GM23338 (cell line): ENCODE measurements around the gene SORL1.

Experiments
- CREB1 ChIP-seq: fragments of 250-450 bp; sonication (Bioruptor Pico); IDR thresholded peaks from 2 replicates; pipeline ENCODE4 v1.5.0; 2020; ENCODE audit warnings: low read depth, mild to moderate bottlenecking, moderate library complexity
- EZH2 ChIP-seq: fragments of 200-600 bp; sonication (generic); IDR thresholded peaks from one replicate; pipeline ENCODE4 v1.8.0; 2017; ENCODE audit warnings: antibody characterized with exemption, mild to moderate bottlenecking, low read depth; ENCODE audit not compliant: unreplicated experiment
- EZH2phosphoT487 ChIP-seq: fragments of 200-600 bp; sonication (generic); IDR thresholded peaks from one replicate; pipeline ENCODE4 v1.8.1; 2018; ENCODE audit warnings: antibody characterized with exemption; ENCODE audit not compliant: unreplicated experiment
- JUNB ChIP-seq: IDR thresholded peaks from one replicate; pipeline ENCODE4 v1.6.1; 2016; ENCODE audit warnings: antibody characterized with exemption; ENCODE audit not compliant: unreplicated experiment
- NANOG ChIP-seq: IDR thresholded peaks from 2 replicates; pipeline ENCODE4 v1.6.1; 2016; ENCODE audit warnings: antibody characterized with exemption, borderline replicate concordance
- POLR2AphosphoS5 ChIP-seq: IDR thresholded peaks from 2 replicates; pipeline ENCODE4 v1.6.1; 2016; ENCODE audit warnings: antibody characterized with exemption, low read depth
- ZNF114 ChIP-seq: fragments of 250-450 bp; sonication (Bioruptor Pico); IDR thresholded peaks from 2 replicates; pipeline ENCODE4 v1.5.0; 2020; ENCODE audit warnings: mild to moderate bottlenecking, moderate library complexity
- ZNF331 ChIP-seq: fragments of 250-450 bp; sonication (Bioruptor Pico); IDR thresholded peaks from 2 replicates; pipeline ENCODE4 v1.5.0; 2020; ENCODE audit warnings: low read depth, mild to moderate bottlenecking, moderate library complexity
- TF ChIP-seq, protein P1 (sequence below), 2 experiments: fragments of 200-600 bp in 1 of 2; sonication (generic) in 1 of 2; conservative IDR thresholded peaks; 2 replicates each; pipeline versions ENCODE4 v1.5.1 to v1.6.1; 2016 to 2017; ENCODE audit warnings: antibody characterized with exemption in 2 of 2, low read depth in 2 of 2, mild to moderate bottlenecking in 2 of 2, moderate library complexity in 1 of 2
- TF ChIP-seq, protein P2 (sequence below): IDR thresholded peaks from one replicate; pipeline ENCODE4 v1.6.1; 2018; ENCODE audit warnings: antibody characterized with exemption; ENCODE audit not compliant: unreplicated experiment
- TF ChIP-seq, protein P3 (sequence below): fragments of 250-450 bp; sonication (Bioruptor Pico); IDR thresholded peaks from 2 replicates; pipeline ENCODE4 v1.5.0; 2020; ENCODE audit warnings: mild to moderate bottlenecking, moderate library complexity

DNA sequence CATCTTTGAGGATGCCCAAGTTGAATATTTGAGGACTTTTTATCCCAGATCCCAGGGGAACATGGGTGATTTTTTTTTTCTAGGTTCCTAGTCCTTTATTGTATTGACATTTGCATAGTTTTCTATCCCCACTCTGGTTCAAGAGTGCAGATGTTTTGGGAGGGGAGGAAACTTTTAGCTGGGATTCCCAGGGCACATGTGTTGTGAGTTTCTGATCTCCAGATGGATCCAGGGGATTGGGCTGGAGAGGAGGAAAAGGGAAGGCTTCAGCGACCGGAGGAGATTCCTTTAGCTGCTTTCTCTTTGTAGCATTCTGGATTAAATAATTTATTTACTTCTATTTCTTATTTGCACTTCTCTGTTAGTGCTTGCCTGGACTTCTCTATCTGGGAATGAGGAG, 15.4 kb downstream of the SORL1 start:
- TF ChIP-seq, protein P1, sequence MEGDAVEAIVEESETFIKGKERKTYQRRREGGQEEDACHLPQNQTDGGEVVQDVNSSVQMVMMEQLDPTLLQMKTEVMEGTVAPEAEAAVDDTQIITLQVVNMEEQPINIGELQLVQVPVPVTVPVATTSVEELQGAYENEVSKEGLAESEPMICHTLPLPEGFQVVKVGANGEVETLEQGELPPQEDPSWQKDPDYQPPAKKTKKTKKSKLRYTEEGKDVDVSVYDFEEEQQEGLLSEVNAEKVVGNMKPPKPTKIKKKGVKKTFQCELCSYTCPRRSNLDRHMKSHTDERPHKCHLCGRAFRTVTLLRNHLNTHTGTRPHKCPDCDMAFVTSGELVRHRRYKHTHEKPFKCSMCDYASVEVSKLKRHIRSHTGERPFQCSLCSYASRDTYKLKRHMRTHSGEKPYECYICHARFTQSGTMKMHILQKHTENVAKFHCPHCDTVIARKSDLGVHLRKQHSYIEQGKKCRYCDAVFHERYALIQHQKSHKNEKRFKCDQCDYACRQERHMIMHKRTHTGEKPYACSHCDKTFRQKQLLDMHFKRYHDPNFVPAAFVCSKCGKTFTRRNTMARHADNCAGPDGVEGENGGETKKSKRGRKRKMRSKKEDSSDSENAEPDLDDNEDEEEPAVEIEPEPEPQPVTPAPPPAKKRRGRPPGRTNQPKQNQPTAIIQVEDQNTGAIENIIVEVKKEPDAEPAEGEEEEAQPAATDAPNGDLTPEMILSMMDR (conservative IDR thresholded peaks at IDR 0.05; ENCODE audit: low read depth in 2 of 2), result no peak
- TF ChIP-seq, protein P2, sequence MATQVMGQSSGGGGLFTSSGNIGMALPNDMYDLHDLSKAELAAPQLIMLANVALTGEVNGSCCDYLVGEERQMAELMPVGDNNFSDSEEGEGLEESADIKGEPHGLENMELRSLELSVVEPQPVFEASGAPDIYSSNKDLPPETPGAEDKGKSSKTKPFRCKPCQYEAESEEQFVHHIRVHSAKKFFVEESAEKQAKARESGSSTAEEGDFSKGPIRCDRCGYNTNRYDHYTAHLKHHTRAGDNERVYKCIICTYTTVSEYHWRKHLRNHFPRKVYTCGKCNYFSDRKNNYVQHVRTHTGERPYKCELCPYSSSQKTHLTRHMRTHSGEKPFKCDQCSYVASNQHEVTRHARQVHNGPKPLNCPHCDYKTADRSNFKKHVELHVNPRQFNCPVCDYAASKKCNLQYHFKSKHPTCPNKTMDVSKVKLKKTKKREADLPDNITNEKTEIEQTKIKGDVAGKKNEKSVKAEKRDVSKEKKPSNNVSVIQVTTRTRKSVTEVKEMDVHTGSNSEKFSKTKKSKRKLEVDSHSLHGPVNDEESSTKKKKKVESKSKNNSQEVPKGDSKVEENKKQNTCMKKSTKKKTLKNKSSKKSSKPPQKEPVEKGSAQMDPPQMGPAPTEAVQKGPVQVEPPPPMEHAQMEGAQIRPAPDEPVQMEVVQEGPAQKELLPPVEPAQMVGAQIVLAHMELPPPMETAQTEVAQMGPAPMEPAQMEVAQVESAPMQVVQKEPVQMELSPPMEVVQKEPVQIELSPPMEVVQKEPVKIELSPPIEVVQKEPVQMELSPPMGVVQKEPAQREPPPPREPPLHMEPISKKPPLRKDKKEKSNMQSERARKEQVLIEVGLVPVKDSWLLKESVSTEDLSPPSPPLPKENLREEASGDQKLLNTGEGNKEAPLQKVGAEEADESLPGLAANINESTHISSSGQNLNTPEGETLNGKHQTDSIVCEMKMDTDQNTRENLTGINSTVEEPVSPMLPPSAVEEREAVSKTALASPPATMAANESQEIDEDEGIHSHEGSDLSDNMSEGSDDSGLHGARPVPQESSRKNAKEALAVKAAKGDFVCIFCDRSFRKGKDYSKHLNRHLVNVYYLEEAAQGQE, result no peak
- TF ChIP-seq, protein P3, sequence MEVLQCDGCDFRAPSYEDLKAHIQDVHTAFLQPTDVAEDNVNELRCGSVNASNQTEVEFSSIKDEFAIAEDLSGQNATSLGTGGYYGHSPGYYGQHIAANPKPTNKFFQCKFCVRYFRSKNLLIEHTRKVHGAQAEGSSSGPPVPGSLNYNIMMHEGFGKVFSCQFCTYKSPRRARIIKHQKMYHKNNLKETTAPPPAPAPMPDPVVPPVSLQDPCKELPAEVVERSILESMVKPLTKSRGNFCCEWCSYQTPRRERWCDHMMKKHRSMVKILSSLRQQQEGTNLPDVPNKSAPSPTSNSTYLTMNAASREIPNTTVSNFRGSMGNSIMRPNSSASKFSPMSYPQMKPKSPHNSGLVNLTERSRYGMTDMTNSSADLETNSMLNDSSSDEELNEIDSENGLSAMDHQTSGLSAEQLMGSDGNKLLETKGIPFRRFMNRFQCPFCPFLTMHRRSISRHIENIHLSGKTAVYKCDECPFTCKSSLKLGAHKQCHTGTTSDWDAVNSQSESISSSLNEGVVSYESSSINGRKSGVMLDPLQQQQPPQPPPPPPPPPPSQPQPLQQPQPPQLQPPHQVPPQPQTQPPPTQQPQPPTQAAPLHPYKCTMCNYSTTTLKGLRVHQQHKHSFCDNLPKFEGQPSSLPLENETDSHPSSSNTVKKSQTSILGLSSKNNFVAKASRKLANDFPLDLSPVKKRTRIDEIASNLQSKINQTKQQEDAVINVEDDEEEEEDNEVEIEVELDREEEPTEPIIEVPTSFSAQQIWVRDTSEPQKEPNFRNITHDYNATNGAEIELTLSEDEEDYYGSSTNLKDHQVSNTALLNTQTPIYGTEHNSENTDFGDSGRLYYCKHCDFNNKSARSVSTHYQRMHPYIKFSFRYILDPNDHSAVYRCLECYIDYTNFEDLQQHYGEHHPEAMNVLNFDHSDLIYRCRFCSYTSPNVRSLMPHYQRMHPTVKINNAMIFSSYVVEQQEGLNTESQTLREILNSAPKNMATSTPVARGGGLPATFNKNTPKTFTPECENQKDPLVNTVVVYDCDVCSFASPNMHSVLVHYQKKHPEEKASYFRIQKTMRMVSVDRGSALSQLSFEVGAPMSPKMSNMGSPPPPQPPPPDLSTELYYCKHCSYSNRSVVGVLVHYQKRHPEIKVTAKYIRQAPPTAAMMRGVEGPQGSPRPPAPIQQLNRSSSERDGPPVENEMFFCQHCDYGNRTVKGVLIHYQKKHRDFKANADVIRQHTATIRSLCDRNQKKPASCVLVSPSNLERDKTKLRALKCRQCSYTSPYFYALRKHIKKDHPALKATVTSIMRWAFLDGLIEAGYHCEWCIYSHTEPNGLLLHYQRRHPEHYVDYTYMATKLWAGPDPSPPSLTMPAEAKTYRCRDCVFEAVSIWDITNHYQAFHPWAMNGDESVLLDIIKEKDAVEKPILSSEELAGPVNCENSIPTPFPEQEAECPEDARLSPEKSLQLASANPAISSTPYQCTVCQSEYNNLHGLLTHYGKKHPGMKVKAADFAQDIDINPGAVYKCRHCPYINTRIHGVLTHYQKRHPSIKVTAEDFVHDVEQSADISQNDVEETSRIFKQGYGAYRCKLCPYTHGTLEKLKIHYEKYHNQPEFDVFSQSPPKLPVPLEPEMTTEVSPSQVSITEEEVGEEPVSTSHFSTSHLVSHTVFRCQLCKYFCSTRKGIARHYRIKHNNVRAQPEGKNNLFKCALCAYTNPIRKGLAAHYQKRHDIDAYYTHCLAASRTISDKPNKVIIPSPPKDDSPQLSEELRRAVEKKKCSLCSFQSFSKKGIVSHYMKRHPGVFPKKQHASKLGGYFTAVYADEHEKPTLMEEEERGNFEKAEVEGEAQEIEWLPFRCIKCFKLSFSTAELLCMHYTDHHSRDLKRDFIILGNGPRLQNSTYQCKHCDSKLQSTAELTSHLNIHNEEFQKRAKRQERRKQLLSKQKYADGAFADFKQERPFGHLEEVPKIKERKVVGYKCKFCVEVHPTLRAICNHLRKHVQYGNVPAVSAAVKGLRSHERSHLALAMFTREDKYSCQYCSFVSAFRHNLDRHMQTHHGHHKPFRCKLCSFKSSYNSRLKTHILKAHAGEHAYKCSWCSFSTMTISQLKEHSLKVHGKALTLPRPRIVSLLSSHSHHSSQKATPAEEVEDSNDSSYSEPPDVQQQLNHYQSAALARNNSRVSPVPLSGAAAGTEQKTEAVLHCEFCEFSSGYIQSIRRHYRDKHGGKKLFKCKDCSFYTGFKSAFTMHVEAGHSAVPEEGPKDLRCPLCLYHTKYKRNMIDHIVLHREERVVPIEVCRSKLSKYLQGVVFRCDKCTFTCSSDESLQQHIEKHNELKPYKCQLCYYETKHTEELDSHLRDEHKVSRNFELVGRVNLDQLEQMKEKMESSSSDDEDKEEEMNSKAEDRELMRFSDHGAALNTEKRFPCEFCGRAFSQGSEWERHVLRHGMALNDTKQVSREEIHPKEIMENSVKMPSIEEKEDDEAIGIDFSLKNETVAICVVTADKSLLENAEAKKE (CRISPR knock-in tag), result no peak
- no peak for TF ChIP-seq EZH2
- no peak for TF ChIP-seq POLR2AphosphoS5
- TF ChIP-seq ZNF114 (CRISPR knock-in tag), result no peak
- TF ChIP-seq NANOG, result no peak
- TF ChIP-seq JUNB, result no peak
- no peak for TF ChIP-seq EZH2phosphoT487
- TF ChIP-seq CREB1 (CRISPR knock-in tag), result no peak
- no peak for TF ChIP-seq ZNF331 (CRISPR knock-in tag)
